Measurements from ENCODE around the gene SGMS2.
"Not testable (repeated sequence)": the region's sequence is repeated elsewhere in the genome, so short reads cannot be mapped to it uniquely, and the experiment has no call there.

The SGMS2 gene

DNA sequence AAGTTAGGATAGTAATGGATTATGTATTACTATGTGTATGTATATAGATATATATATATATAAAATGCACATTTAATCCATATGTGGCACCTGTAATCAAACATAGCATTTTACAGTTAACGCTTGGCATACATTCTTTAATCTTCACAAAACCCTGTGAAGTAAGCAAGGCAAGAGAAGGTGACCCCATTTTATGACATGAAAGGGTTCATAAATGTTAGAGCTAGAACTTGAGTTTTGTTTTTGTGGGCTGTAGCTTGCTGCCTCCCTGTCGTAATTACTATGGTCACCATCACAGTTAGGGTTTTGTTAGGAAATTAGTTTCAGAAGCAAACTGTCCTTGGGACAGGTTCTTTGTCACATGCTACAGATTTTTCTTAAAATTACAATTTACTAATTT, 92.8 kb downstream of the SGMS2 start:
- no peak overlapping the region for H3K4me3 ChIP-seq (ENCODE audit: low read length)
- H3K4me1 ChIP-seq (ENCODE audit: insufficient read depth, low read length): no peaks in the 10 kb centered on the region
- no peaks in the 10 kb centered on the region for H3K36me3 ChIP-seq (ENCODE audit: insufficient read depth, low read depth, low read length)
- H3K27me3 ChIP-seq (ENCODE audit: insufficient read depth, low read length): no peaks in the 10 kb centered on the region
- peaks cover 16% of the 10 kb centered on the region for H3K9me3 ChIP-seq (ENCODE audit: insufficient read depth, low read depth, low read length)
- H3K27ac ChIP-seq (ENCODE audit: low read length): no peak overlapping the region
- H3K9ac ChIP-seq (ENCODE audit: low read depth, low read length): no peak overlapping the region

DNA sequence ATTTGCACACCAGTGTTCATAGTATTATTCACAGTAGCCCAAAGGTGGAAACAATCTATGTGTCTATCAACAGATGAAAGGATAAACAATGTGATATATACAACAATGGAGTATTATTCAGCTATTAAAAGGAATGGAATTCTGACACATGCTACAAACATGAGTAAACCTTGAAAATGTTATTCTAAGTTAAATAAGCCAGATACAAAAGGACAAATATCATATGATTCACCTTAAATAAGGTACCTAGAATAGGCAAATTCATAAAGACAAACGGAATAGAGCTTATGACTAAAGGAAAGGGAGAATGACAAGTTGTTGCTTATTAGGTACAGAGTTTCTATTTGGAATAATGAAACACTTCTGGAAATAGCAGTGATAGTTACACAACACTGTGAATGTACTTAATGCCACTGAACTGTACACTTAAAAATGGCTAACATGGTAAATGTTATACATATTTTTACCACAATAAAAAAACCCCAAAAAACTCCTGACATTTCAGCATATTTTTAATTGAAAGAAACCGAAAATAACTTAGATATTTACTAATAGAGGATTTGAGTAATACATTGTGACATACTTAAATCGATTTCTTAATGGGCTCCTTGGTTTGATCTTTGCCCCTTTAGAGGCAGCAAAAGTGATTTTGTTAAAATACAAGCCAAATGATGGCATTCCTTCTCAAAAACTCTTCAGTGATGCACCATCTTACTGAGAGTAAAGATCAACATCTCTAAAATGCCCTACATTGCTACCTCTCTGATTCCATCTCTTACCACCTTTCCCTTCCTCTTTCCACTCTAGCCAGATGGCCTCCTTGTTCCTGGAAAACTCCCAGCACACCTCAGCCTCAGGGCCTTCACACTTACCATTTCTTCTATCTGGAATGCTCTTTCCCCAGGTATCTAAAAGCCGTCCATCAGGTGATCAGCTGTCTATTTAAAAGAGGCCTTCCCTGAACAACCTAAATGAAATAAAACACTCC, 98.0 kb downstream of the SGMS2 start:
- H3K4me1 ChIP-seq (ENCODE audit: insufficient read depth, low read length): no peaks in the 10 kb centered on the region
- H3K36me3 ChIP-seq (ENCODE audit: insufficient read depth, low read depth, low read length): no peaks in the 10 kb centered on the region
- no peak overlapping the region for H3K4me3 ChIP-seq (ENCODE audit: low read length)
- H3K9me3 ChIP-seq (ENCODE audit: insufficient read depth, low read depth, low read length): peaks cover 16% of the 10 kb centered on the region
- H3K27ac ChIP-seq (ENCODE audit: low read length): no peak overlapping the region
- H3K27me3 ChIP-seq (ENCODE audit: insufficient read depth, low read length): no peaks in the 10 kb centered on the region
- no peak overlapping the region for H3K9ac ChIP-seq (ENCODE audit: low read depth, low read length)

DNA sequence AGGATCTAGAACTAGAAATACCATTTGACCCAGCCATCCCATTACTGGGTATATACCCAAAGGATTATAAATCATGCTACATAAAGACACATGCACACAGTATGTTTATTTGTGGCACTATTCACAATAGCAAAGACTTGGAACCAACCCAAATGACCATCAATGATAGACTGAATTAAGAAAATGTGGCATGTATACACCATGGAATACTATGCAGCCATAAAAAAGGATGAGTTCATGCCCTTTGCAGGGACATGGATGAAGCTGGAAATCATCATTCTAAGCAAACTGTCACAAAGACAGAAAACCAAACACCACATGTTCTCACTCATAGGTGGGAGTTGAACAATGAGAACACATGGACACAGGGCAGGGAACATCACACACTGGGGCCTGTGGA, 101.0 kb downstream of the SGMS2 start:
- not testable (repeated sequence) for H3K9ac ChIP-seq (ENCODE audit: low read depth, low read length); H3K4me1 ChIP-seq (ENCODE audit: insufficient read depth, low read length); H3K9me3 ChIP-seq (ENCODE audit: insufficient read depth, low read depth, low read length); H3K4me3 ChIP-seq (ENCODE audit: low read length); H3K36me3 ChIP-seq (ENCODE audit: insufficient read depth, low read depth, low read length); H3K27ac ChIP-seq (ENCODE audit: low read length)
- peaks cover 12% of the 10 kb centered on the region for H3K27me3 ChIP-seq (ENCODE audit: insufficient read depth, low read length)

DNA sequence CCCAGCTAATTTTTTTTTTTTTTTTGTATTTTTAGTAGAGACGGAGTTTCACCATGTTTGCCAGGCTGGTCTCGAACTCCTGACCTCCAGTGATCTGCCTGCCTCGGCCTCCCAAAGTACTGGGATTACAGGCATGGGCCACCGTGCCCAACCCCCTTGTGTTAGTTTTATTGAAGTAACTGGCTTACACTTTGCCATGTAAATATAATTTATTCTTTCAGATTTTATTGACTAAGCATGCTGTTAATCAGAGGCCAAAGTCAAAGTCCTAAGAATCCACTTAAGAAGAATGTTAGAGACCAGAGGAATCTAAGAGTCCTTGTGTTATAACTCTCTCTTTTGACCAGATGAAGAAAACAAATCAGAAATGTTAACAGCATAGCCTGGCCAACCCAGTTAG, 102.1 kb downstream of the SGMS2 start:
- H3K4me1 ChIP-seq (ENCODE audit: insufficient read depth, low read length); H3K9me3 ChIP-seq (ENCODE audit: insufficient read depth, low read depth, low read length); H3K27ac ChIP-seq (ENCODE audit: low read length); H3K36me3 ChIP-seq (ENCODE audit: insufficient read depth, low read depth, low read length); H3K9ac ChIP-seq (ENCODE audit: low read depth, low read length); H3K4me3 ChIP-seq (ENCODE audit: low read length): not testable (repeated sequence)
- peaks cover 20% of the 10 kb centered on the region for H3K27me3 ChIP-seq (ENCODE audit: insufficient read depth, low read length)

DNA sequence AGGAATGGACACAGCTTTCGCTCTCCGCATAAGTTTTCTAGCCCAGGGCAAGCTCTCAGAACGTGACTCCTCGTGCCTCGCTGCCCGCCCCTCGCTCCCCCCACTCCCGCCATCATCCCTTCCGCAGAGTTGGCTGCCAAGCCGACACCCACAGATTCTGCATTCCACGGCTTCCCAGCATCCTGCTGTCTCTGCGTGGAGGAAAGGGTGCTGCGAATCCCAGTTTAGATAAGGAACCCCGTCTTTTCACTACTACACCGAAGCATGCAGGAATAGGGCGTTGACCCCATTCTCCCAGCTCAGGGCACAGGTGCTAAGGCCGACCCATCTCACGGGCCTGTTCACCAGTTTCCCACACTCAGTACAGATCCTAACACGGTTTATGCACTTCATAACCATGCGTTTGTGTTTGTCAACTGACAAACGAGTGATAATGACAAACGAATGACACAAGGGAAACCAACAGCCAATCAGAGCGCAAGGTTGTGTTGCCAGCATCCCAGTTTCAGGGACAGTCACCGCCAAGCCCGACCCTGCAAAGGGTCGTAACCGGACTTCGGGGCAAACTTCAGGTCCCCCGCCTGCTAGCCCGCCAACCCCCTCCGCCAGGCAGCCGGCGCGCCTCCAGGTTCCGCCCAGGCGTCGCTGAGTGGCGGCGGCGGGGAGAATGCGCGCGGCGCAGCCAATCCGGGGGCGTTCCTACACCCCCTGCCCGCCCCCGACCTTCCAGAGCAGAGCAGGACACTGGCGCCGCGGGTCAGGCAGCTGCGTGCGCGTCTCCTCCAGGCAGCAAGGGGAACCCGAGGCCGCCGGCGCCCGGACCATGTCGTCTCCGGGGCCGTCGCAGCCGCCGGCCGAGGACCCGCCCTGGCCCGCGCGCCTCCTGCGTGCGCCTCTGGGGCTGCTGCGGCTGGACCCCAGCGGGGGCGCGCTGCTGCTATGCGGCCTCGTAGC, 106.4 kb downstream of the SGMS2 start, which contains the start of gene CYP2U1:
Gene CYP2U1, plus strand, starts transcription at position 729 of the 954 bp plus-strand sequence. Its CDS starts 95 bp downstream, at position 824.
- Histone ChIP-seq H3K9me3 (ENCODE audit: insufficient read depth, low read depth, low read length) (no peaks in the 10 kb centered on the region), H3K36me3 (ENCODE audit: insufficient read depth, low read depth, low read length) (no peaks in the 10 kb centered on the region), H3K4me3 (ENCODE audit: low read length) (peak within 1 kb of the TSS; percentile 89), H3K27ac (ENCODE audit: low read length) (no peak within 1 kb of the TSS), H3K9ac (ENCODE audit: low read depth, low read length) (peak within 1 kb of the TSS; percentile 72; the same call in 1 of the 2 replicates), H3K4me1 (ENCODE audit: insufficient read depth, low read length) (peaks cover 10% of the 10 kb centered on the region; the same call in 1 of the 2 replicates), H3K27me3 (ENCODE audit: insufficient read depth, low read length) (peaks cover 36% of the 10 kb centered on the region)

DNA sequence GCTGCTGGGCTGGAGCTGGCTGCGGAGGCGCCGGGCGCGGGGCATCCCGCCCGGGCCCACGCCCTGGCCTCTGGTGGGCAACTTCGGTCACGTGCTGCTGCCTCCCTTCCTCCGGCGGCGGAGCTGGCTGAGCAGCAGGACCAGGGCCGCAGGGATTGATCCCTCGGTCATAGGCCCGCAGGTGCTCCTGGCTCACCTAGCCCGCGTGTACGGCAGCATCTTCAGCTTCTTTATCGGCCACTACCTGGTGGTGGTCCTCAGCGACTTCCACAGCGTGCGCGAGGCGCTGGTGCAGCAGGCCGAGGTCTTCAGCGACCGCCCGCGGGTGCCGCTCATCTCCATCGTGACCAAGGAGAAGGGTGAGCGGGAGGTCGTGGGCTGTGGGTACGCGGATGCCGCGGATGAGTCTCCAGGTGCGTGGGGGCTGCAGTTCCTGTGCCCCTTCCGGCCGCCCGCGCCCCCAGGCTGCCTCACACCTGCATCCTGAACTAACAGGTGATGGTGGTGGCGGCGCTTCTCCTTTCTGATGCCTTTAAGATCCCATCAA, 107.1 kb downstream of the SGMS2 start:
- Histone ChIP-seq H3K27ac (ENCODE audit: low read length) (no peak overlapping the region), H3K4me3 (ENCODE audit: low read length) (peak overlapping the region; percentile 89), H3K9me3 (ENCODE audit: insufficient read depth, low read depth, low read length) (no peaks in the 10 kb centered on the region), H3K36me3 (ENCODE audit: insufficient read depth, low read depth, low read length) (peaks cover 3% of the 10 kb centered on the region; the same call in 1 of the 2 replicates), H3K27me3 (ENCODE audit: insufficient read depth, low read length) (peaks cover 36% of the 10 kb centered on the region), H3K4me1 (ENCODE audit: insufficient read depth, low read length) (peaks cover 10% of the 10 kb centered on the region; the same call in 1 of the 2 replicates), H3K9ac (ENCODE audit: low read depth, low read length) (peak overlapping the region; percentile 72; the same call in 1 of the 2 replicates)

DNA sequence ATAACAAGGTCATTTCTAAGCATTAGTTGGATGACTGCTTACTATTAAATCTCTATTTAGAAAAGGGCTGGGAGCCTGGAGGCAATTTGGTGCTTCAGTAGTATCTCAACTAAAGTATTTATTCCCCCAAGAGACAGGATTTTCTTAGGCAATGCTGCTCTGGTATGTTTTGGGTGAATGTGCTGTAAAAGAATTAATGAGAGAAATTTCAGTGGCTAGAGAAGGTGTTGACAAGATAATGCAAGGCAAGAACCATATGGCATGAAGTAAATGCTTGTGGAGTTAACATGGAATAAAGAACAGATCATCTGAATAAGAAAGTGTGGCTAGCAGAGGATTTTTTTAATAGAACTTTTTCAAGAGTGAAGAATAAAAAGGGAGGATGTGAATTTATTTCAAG, 110.5 kb downstream of the SGMS2 start:
- Histone ChIP-seq H3K9me3 (ENCODE audit: insufficient read depth, low read depth, low read length) (no peaks in the 10 kb centered on the region), H3K27ac (ENCODE audit: low read length) (no peak overlapping the region), H3K4me3 (ENCODE audit: low read length) (no peak overlapping the region), H3K36me3 (ENCODE audit: insufficient read depth, low read depth, low read length) (peaks cover 4% of the 10 kb centered on the region; the same call in 1 of the 2 replicates), H3K9ac (ENCODE audit: low read depth, low read length) (no peak overlapping the region), H3K4me1 (ENCODE audit: insufficient read depth, low read length) (peaks cover 10% of the 10 kb centered on the region; the same call in 1 of the 2 replicates), H3K27me3 (ENCODE audit: insufficient read depth, low read length) (peaks cover 29% of the 10 kb centered on the region)

DNA sequence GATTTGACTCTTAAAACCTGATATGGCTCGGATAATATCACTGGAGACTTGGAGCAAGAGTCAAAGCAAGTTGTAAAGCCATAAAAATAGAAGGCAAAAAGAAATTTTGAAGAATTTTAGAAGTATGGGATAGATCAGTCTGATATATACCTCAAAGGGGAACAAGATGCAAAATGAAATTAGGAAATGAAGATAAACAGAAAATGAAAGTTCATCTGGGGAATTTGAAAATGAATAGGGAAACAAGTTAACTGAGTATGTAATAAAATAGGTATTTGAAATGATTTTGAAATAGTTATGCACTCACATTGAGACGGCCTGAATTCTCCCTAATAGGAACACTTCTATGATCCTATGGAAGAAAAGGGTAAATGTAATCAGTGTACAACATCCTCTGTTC, 112.3 kb downstream of the SGMS2 start:
- H3K4me1 ChIP-seq (ENCODE audit: insufficient read depth, low read length): peaks cover 5% of the 10 kb centered on the region; the same call in 1 of the 2 replicates
- no peak overlapping the region for H3K27ac ChIP-seq (ENCODE audit: low read length)
- no peaks in the 10 kb centered on the region for H3K9me3 ChIP-seq (ENCODE audit: insufficient read depth, low read depth, low read length)
- peaks cover 14% of the 10 kb centered on the region for H3K27me3 ChIP-seq (ENCODE audit: insufficient read depth, low read length)
- no peak overlapping the region for H3K4me3 ChIP-seq (ENCODE audit: low read length)
- peaks cover 4% of the 10 kb centered on the region; the same call in 1 of the 2 replicates for H3K36me3 ChIP-seq (ENCODE audit: insufficient read depth, low read depth, low read length)
- H3K9ac ChIP-seq (ENCODE audit: low read depth, low read length): no peak overlapping the region

DNA sequence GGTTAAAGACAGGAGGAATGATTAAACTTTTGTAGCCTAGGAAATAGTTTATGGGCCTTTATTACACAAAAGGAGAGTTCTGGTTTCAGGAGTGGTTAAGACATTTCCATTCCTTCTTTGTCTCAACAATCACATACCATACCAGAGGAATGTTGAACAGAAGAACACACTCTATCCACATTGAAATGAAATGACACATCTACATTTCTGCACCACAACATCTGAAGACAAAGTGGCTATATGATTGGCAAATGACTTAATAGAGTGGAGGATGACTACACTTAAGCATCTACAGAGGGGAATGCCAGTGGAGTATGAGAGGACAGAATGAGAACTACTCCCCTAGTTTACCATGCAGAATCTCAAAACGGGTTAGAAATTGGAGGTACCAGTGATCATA, 114.6 kb downstream of the SGMS2 start:
- H3K36me3 ChIP-seq (ENCODE audit: insufficient read depth, low read depth, low read length): peaks cover 4% of the 10 kb centered on the region; the same call in 1 of the 2 replicates
- no peak overlapping the region for H3K4me3 ChIP-seq (ENCODE audit: low read length)
- no peak overlapping the region for H3K9ac ChIP-seq (ENCODE audit: low read depth, low read length)
- no peaks in the 10 kb centered on the region; the same call in 1 of the 2 replicates for H3K9me3 ChIP-seq (ENCODE audit: insufficient read depth, low read depth, low read length)
- no peak overlapping the region for H3K27ac ChIP-seq (ENCODE audit: low read length)
- H3K4me1 ChIP-seq (ENCODE audit: insufficient read depth, low read length): no peaks in the 10 kb centered on the region
- H3K27me3 ChIP-seq (ENCODE audit: insufficient read depth, low read length): no peaks in the 10 kb centered on the region

DNA sequence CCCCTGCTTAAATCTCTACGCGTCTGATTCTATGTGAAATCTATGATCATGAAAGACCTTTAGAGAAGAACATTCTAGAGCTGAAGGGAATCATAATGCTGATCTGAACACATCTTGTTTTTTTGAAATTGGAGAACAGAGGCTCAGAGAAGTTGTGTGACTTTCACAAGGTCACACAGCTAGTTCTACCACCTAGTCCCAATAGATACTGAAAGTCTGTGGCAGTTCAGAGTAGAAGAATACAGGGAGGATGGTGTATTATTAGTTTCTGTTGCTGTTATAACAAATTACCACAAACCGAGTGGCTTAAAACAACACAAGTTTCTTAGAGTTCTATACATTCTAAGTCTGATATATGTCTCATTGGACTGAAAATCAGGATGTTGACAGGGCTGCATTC, 121.1 kb downstream of the SGMS2 start:
- Histone ChIP-seq H3K9ac (ENCODE audit: low read depth, low read length) (no peak overlapping the region), H3K27ac (ENCODE audit: low read length) (no peak overlapping the region), H3K4me3 (ENCODE audit: low read length) (no peak overlapping the region), H3K9me3 (ENCODE audit: insufficient read depth, low read depth, low read length) (no peaks in the 10 kb centered on the region; the same call in 1 of the 2 replicates), H3K36me3 (ENCODE audit: insufficient read depth, low read depth, low read length) (peaks cover 29% of the 10 kb centered on the region; the same call in 1 of the 2 replicates), H3K4me1 (ENCODE audit: insufficient read depth, low read length) (no peaks in the 10 kb centered on the region), H3K27me3 (ENCODE audit: insufficient read depth, low read length) (no peaks in the 10 kb centered on the region)
